Cerebellar cortex (tissue), 1 donor: ENCODE measurements around the gene SPG7.

Experiments
- DNase-seq: peaks from one replicate; pipeline ENCODE4 v3.0.0-alpha.2; 2015; ENCODE audit warnings: low spot score

The SPG7 gene

DNA sequence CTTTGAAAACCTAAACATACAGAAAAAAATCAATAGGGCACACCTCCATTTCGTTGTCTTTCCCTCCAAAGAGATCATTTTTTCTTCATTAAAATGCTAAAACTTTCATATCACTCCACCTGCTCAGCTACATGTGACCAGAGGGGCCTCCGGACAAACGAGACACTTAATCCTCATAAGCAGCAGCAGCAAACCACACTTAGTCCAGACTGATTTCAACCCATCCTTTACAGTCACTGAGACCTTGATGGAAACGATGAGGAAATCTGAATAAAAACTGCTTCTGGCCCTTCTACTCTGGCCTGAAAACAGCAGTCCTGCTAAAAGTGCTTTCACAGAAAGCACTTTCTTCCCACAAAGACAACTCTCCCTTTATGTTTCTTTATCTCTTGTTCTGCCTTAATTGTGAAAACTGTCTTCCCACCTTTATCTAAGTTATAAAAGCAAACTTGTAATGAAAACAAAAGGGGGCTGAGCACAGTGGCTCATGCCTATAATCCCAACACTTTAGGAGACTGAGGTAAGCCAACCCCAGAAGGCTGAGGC, 22.4 kb upstream of the SPG7 start:
- DNase-seq = no peak

GRCh38 chr16:89489040-89489897, 18.9 kb upstream of the SPG7 start:
- DNase-seq = peak; percentile 64

DNA sequence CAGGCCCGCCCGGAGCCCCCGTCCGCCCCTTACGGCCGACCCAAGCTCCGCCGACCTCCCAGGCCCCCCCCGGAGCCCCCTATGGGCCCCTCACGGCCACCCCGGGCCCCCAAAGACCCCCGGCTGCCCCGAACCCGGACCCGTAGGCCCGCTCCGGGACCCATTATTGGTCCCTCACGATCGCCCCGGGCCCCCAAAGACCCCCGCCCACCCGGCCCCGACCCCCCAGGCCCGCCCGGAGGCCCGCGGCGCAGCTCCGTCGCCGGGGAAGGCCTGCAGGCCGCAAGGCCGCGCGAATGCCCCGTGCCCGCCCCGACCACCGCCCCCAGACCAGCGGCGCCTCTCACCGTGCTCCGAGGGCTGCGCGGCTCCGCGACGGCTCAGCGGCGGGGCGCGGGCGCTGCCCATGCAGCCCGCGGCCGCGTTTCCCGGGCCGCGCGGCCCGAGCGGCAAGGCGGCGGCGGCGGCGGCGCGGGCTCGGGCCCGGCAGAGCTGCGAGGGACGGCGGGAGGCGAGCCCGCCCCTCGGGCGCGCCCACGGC, 18.2 kb upstream of the SPG7 start:
- DNase-seq = no peak

DNA sequence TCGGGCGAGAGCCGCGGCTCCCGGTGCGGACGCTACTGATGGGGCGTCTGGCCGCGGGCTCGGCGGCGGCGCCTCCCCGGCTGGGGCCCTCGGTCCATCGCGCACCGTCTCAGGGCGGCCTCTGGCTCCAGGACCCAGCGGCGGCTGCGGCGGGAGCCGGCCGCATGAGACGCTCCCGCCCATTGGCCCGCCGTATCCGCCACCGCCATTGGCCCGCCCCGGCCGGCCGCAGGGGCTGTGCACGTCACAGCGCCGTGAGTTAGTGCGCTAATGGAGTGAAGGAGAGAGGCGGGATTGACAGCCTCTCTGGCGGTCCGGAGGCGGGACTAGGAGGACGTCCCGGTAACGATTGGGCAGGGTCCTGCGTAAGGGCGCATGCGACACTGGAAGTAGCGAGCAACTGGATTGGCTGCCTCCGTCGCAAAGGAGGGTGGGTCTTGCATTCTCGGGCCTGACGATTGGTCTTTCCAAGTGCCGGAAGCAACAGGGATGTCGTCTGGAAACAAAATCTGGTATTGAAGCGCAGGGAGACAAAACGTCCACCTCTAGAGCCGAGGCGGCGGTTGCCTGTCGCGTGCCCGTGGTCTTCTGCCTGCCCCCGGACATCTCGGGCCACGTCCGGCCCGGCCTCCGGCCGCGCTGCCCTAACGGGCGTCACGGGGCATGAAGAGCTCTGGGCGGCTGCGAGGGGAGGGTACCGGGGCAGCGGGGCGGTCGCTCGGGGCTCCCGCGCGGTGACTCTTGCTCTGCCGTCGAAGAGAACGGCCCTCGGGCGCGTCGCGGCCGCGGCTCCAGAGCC, 17.6 kb upstream of the SPG7 start, which contains the start of gene ANKRD11:
Gene ANKRD11, minus strand, starts transcription at position 123 of the 799 bp plus-strand sequence. CDS start 173,542 bp downstream, outside the sequence.
- peak; percentile 100 for DNase-seq

GRCh38 chr16:89491238-89491869, 16.8 kb upstream of the SPG7 start:
- no peak for DNase-seq

DNA sequence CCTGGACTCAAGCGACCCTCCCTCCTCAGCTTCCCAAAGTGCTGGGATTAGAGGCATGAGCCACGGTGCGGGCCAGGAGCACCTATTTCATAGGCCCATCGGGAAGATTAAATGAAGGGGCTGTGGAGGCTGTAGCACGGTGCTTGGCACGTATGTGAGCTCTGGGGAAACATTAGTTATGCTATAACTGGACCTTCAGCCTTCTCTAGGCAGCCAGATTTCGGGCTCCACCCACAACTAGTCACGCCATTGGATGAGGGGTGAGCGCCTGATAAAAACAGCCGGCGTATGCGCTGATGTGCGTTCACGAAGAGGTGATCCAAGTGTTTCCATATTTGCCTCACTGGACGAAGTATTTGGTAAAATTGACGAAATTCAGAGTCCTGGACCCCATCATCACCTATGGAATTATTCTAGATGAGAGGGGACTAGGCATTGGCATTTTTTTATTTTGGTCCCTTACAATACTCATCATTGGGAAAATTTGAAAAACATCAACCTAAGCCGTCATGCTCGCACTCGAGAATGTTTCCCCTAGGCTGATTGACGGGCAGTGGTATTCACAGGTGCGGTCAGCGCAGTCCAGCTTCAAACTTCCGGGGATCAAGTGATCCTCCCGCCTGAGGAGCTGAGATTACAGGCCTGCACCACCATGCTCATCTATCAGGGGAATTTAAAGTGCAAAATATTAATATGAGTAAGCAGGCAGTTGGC, 16.1 kb upstream of the SPG7 start:
- no peak for DNase-seq

DNA sequence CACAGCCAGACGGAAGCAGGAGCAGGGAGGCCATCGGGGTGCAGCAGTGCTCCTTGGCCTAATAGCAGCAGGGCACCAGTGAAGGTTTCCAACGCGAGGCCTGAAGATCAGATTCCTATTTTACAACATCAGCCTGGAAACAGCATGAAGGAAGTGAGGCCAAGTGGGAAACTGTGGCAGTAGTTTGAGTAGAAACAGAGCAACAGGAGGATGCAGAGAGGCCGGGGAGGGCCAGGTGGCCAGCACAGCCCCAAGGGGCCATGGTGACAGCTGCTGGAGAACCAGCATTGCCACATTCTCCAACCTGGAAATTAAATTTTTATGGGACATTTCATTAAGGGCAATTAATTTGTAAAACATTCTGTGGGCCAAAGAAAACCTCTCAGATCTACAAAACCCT, 14.4 kb upstream of the SPG7 start:
- DNase-seq = no peak

GRCh38 chr16:89495121-89495520, 13.1 kb upstream of the SPG7 start:
- DNase-seq = no peak

DNA sequence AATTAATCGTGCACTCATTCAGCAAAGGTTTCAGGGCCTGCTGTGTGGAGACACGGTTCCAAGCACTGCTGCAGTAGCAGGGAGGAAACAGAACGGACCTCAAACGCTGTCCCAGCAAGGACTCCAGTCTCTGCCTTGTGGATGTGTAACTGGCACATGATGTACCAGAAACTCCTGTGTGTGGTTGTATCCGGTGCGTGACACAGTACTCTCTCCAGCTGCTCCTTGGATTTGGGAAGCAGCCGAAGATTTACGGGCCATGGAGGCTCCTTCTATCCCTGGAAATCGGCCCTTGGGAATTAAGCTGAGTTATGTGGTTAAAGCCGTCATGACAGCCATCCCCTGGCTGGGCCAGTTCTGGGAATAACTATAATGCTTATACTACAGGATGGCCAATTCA, 9.4 kb upstream of the SPG7 start:
- no peak for DNase-seq

GRCh38 chr16:89499767-89500166, 8.4 kb upstream of the SPG7 start:
- DNase-seq = no peak

DNA sequence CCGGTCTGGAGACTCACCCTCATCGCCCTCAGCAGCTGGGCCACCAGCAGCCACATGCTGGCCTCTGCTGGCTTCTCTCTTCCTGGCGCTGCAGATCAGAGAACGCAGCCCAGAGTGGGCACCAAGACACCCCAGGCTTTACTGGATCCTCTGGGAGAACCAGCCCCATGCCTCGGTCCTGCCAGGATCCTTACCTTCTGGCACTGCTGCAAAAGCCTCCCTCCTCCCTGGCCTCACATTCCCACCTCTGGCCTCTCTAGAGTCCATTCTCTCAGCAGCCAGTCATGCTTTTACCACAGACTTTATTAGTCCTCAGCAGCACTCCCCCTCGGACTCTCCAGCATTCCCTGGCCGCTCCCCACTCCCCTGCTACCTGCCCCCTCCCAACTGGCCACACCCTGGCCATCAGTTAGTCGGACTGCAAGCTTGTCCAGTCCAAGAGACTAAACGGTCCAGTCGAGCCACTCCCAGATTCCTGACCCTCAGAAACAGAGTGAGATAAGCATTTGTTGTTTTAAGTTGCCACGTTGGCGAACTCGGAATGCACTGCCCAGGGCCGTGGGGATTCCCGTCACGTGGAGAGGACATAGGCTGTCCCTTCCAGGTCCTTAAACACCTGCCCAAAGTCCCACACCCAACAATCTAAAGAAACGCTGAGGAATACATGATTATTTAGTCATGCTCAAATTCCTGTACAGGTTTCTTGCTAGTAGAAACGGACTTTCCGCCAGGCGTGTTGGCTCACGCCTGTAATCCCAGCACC, 5.9 kb upstream of the SPG7 start:
- no peak for DNase-seq

DNA sequence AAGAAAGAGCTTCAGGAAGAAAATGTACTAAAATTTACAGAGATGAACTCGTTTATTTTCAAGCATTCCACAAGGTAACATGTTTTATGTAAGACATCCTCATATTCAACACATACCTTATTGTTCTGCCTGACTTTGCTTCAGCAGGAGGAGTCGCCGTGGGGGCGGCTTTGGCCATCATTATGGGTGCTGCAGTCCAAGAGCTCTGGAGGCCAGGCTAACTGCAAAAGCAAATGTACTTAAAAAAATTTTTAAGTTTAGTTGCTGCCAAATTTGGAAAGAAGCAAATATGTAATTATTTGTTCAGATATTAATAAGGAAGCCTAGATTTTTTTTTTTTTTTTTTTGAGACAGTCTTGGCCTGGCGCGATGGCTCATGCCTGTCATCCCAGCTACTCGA, 4.1 kb upstream of the SPG7 start:
- DNase-seq = no peak

DNA sequence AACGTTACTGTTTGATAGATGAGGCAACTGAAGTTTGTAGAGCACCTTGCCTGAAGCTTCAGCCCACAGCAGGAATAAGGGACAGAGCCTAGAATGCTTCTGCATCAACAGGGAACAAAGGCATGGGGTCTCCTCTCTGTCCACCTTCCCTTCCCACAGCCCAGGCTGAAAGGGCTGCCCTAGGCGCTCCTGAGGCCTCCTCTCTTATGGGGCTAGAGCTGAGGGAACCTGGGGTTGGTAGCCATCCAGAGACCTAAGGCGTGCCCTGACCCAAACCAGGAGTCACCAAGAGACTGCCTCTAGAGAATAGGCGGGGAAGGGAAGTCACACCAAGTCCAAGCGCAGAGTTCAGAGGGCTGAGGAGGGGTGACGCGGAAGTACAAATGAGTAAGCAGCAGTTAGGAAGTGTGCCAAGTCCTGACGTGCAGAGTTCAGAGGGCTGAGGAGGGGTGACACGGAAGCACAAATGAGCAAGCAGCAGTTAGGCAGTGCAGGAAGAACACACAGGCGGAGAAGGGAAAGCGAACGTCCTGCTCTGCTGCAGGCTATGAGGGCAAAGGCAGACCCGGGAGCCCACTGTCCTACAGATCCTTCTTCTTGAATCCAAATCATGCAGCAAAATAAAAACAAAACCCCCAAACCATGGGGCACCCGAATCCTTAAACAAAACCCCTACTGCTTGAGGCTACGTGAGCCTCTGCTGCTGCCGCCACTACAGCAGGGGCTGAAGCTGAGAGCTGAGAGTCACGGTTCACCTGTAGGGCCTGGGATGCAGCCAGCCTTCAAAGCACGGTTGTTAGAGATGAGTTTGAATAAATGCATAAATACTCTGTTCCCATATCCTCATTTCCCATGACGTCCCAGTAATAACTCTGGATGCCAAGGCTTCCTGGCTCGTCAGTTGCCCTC, 2.7 kb upstream of the SPG7 start:
- DNase-seq = peak; percentile 12

- DNase-seq = no peak
These were observed 2.1 kb upstream of the SPG7 start for GRCh38 chr16:89506113-89506504.

GRCh38 chr16:89506791-89507191, 1.4 kb upstream of the SPG7 start:
- peak; percentile 19 for DNase-seq

DNA sequence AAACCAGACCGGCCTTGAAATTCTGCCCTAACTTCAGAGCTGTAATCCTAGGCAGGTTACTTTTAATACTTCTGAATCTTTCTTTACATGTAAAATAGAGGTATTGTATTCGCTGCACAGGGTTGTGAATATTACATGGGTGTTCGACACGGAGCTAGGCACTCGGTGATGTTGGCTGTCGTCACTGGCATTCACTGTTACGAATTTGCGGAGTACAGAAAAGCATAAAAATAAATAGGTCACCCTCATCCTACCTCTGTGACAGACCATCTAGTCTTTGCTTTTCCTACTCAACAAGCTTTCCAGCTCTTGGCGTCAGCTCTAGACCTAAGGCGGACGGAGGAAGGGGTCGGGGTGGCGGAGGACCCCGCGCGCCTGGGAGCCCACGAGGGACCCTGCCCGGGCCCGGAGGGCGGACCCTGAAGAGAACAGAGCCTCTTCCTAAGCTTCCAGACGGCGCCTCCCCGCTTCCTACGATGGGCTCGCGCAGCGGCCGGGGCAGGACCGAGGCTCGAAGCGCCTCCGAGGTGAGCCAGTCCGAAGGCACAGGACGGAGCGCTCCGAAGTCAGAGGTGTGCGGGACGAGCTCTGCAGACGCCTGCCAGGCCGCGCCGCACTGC, 879 bp upstream of the SPG7 start:
- peak; percentile 34 for DNase-seq

DNA sequence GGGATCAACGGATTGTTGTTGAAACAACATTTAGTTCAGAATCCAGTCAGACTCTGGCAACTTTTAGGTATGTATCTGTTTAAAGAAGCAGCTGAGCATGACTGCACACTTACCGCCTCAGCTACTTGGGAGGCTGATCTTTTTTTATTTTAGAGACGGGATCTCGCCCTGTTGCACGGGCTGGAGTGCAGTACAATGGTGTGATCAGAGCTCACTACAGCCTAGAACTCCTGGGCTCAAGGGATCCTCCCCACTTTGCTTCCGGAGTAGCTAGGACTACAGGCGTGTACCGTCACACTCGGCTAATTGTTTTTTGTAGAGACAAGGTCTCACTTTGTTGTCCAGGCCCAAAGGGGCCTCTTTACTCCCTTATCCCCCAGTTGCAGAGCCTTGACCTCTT, 2.3 kb downstream of the SPG7 start:
- no peak for DNase-seq

DNA sequence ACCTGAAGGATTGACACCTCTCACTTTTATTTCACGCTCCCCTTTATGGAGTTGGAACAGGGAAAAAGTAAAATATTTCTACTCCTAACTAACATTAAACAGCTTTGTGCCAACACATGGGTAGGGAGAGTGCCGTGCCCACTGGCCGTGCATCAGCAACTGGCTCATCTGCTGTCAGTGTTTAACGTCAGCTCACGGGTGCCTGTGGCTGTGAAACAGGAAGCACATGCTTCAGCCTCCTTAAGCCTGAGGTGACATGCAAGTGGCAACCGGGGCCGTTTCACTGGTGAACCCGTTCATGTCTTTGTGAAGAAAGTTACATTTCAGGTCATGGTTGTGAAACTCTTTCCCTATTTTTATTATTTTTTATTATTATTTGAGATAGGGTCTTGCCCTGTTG, 3.2 kb downstream of the SPG7 start:
- DNase-seq = no peak

DNA sequence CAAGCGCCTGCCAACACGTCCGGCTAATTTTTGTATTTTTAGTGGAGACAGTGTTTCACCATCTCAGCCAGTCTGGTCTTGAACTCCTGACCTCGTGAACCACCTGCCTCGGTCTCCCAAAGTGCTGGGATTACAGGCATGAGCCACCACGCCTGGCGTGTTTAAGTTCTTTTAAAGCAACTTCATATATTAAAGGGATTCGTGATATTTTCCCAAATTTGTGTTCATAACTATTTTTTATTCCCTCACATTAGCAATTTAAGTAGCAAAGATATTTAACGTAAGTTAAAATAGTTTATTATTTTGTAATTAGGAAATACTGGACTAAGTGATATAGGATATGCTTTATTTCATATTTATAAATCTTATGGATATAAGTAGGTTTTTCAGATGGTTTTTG, 4.2 kb downstream of the SPG7 start:
- no peak for DNase-seq
